Measurements from ENCODE around the gene DGKQ.

- TF ChIP-seq CTCF (IDR thresholded peaks at IDR 0.05; ENCODE audit: insufficient read depth, low read length): no peak
- TF ChIP-seq SPI1 (IDR thresholded peaks at IDR 0.05; ENCODE audit: borderline replicate concordance, low read depth): no peak
- TF ChIP-seq GABPA (IDR thresholded peaks at IDR 0.05; ENCODE audit: low read depth): no peak
- TF ChIP-seq POLR2AphosphoS5 (IDR thresholded peaks at IDR 0.05; ENCODE audit: low read depth): no peak
- TF ChIP-seq REST (IDR thresholded peaks at IDR 0.05; ENCODE audit: insufficient replicate concordance, low read depth): no peak
These were observed 10.8 kb downstream of the DGKQ start for GRCh38 chr4:962231-963208.

Measured in HL-60 (cell line).